HepG2 (cell line): ENCODE data around the gene KCTD8. TPM values are rescaled to one million over a fixed set of nuclear protein-coding genes. Genes with fewer than 3 reads are reported as not detected.

Experiments used
- ATAC-seq: fragments of 200-7000 bp; cut with Tn5 transposase; 3 replicates; pipeline ENCODE4 v1.9.1; 2020; ENCODE audit warnings: mild to moderate bottlenecking, moderate library complexity
- BruUV-seq: library from RNA; stranded (reverse); fragments of 400-500 nt; replicated peaks from 2 replicates; lab custom pipeline; 2021; lab: Mats Ljungman, UMichigan
- CTCF ChIA-PET: fragments of 300-600 bp; formaldehyde crosslinking; extraction: SDS; loops from one replicate; lab custom pipeline; 2021; ENCODE audit warnings: low total read pairs, inconsistent platforms, low intra/inter-chr PET ratio; lab: Yijun Ruan, JAX
- POLR2A ChIA-PET: fragments of 350-600 bp; sonication (Branson Sonifier 250); formaldehyde crosslinking; loops from one replicate; lab custom pipeline; 2020; ENCODE audit warnings: antibody characterized with exemption, inconsistent platforms; lab: Yijun Ruan, JAX
- DNase-seq: peaks from one replicate; pipeline ENCODE4 v3.0.0-alpha.2; 2015; ENCODE audit warnings: low spot score
- FAIRE-seq: peaks from 3 replicates; lab custom pipeline; 2011; peaks lifted over from hg19 to GRCh38; lab: Jason Lieb, UNC
- H2AFZ ChIP-seq: one replicate; pipeline ENCODE4 v1.6.1; 2011; ENCODE audit warnings: low read length, inconsistent platforms
- H3K27ac ChIP-seq: fragments of 300-600 bp; 3 replicates; pipeline ENCODE4 v1.8.0; 2011; ENCODE audit warnings: mixed run types, mild to moderate bottlenecking, mixed read lengths, low read length, inconsistent platforms; ENCODE audit not compliant: insufficient read depth; ENCODE audit errors: extremely low read length
- H3K27me3 ChIP-seq, 2 experiments: fragments of 200-600 bp in 1 of 2; 2 replicates in 1 of 2; 3 replicates in 1 of 2; pipeline versions ENCODE4 v1.6.0 to v1.8.0; 2011; ENCODE audit warnings: low read length in 2 of 2, mild to moderate bottlenecking in 2 of 2, moderate library complexity in 2 of 2, inconsistent platforms in 1 of 2; ENCODE audit not compliant: insufficient read depth in 2 of 2, control insufficient read depth in 1 of 2
- H3K36me3 ChIP-seq, 2 experiments: fragments of 200-600 bp in 1 of 2; replicated peaks in 1 of 2; 2 replicates in 1 of 2; 3 replicates in 1 of 2; pipeline versions ENCODE4 v1.5.1 to v1.8.0; 2011; ENCODE audit warnings: low read length in 2 of 2, inconsistent platforms in 1 of 2; ENCODE audit not compliant: insufficient read depth in 2 of 2, control insufficient read depth in 1 of 2
- H3K4me1 ChIP-seq: 2 replicates; pipeline ENCODE4 v1.5.1; 2012; ENCODE audit warnings: low read length, inconsistent platforms; ENCODE audit not compliant: insufficient read depth
- H3K4me2 ChIP-seq: 2 replicates; pipeline ENCODE4 v1.6.0; 2011; ENCODE audit warnings: low read depth, low read length, inconsistent platforms
- H3K4me3 ChIP-seq, 3 experiments: fragments of 200-600 bp in 1 of 3; sonication (generic), shearing (Covaris generic) in 1 of 3; replicated peaks in 1 of 3; 2 replicates each; pipeline ENCODE4 v1.5.1; 2011 to 2016; ENCODE audit warnings: low read length in 3 of 3, inconsistent platforms in 2 of 3, low read depth in 2 of 3, mild to moderate bottlenecking in 2 of 3, control low read depth in 1 of 3, mixed read lengths in 1 of 3; ENCODE audit not compliant: insufficient read depth in 1 of 3
- H3K79me2 ChIP-seq: one replicate; pipeline ENCODE4 v1.6.1; 2011; ENCODE audit warnings: low read length, inconsistent platforms; ENCODE audit not compliant: insufficient read depth
- H3K9ac ChIP-seq: 2 replicates; pipeline ENCODE4 v1.6.0; 2011; ENCODE audit warnings: mild to moderate bottlenecking, low read depth, low read length, inconsistent platforms; ENCODE audit not compliant: insufficient read depth
- H3K9me3 ChIP-seq: 2 replicates; pipeline ENCODE4 v1.5.1; 2012; ENCODE audit warnings: mild to moderate bottlenecking, low read length
- H4K20me1 ChIP-seq: 2 replicates; pipeline ENCODE4 v1.6.0; 2011; ENCODE audit warnings: inconsistent platforms, mild to moderate bottlenecking, low read length, moderate library complexity; ENCODE audit not compliant: insufficient read depth
- REST ChIP-seq, 2 experiments: IDR thresholded peaks; 2 replicates each; pipeline ENCODE4 v1.6.1; 2011 to 2012; ENCODE audit warnings: low read length in 2 of 2, borderline replicate concordance in 1 of 2, low read depth in 1 of 2, mild to moderate bottlenecking in 1 of 2, moderate library complexity in 1 of 2
- ZNF18 ChIP-seq: sonication (generic); formaldehyde crosslinking; IDR thresholded peaks from 2 replicates; pipeline ENCODE4 v1.8.0; 2022; ENCODE audit warnings: mild to moderate bottlenecking, missing genetic modification reagents; ENCODE audit not compliant: insufficient replicate concordance
- WGBS: methylation state at CpG from one replicate; pipeline ENCODE4 v1.1.6; 2017; ENCODE audit warnings: low lambda C conversion rate; 5-methylcytosine and 5-hydroxymethylcytosine counted together
- in situ Hi-C: cut with HindIII; loops from 2 replicates; pipeline ENCODE4 v1.10.0; 2017; ENCODE audit warnings: low pct_unique_long_range_greater_than_20kb; ENCODE audit not compliant: extremely low pct_ligation_motif_present
- intact Hi-C: fragments of 100-400 bp; cut with micrococcal nuclease; formaldehyde crosslinking; loops from one replicate; pipeline ENCODE4 v1.10.0; 2022; ENCODE audit not compliant: unreplicated experiment
- polyA plus RNA-seq, 8 experiments: library from polyadenylated mRNA; depleted of rRNA in 3 of 8; stranded (reverse) in 7 of 8; unstranded in 1 of 8; fragments of >200 nt; fragmentation: Illumina TruSeq in 4 of 8; extraction: Trizol in 4 of 8; gene quantifications; 2 replicates each; pipeline versions ENCODE4 v1.2.1 to v1.2.3, GENCODE V29; 2011 to 2016; ENCODE audit warnings: low read depth in 4 of 8, missing spikeins in 1 of 8, mixed read lengths in 1 of 8; ENCODE audit not compliant: insufficient read depth in 1 of 8
- total RNA-seq, 5 experiments: library from RNA; depleted of rRNA; stranded (reverse); fragments of >200 nt; fragmentation: Illumina TruSeq; extraction: Trizol; gene quantifications; 2 replicates each; pipeline ENCODE4 v1.2.3, GENCODE V29; 2016; ENCODE audit warnings: low read depth in 1 of 5

The KCTD8 gene
- total and polyA plus RNA-seq, 2 of the 13 experiments (the other 11 are each of a cell fraction or from before 2014, with no cell fraction given) = not detected

- Histone ChIP-seq H3K27ac (no peak overlapping the region), H3K36me3 (no peaks in the 10 kb centered on the region), H3K9ac (no peak overlapping the region), H2AFZ (no peak overlapping the region), H3K27me3 (no peaks in the 10 kb centered on the region), H3K4me3 (no peak overlapping the region), H3K4me1 (no peaks in the 10 kb centered on the region), H4K20me1 (no peaks in the 10 kb centered on the region), H3K9me3 (no peaks in the 10 kb centered on the region), H3K79me2 (no peaks in the 10 kb centered on the region), H3K4me2 (no peak overlapping the region)
- WGBS = 1% methylated on average over 3 of the region's 3 CpGs
- POLR2A ChIA-PET = no interaction called here
- in situ Hi-C loops (no loop called here), intact Hi-C loops (no loop called here)
- no peak for ATAC-seq
- no peak for FAIRE-seq
- CTCF ChIA-PET = no interaction called here
- no peak for DNase-seq
- BruUV-seq = no TSS peak
- TF ChIP-seq REST (IDR thresholded peaks at IDR 0.05; ENCODE audit: borderline replicate concordance in 1 of 2, low read depth in 1 of 2, low read length in 2 of 2) (peak in 1 of 2 experiments; percentile 81; a peak in 3 of 4 replicates), ZNF18 (CRISPR knock-in tag) (no peak)
Observed at GRCh38 chr4:44351069-44351468, 97.5 kb downstream of the KCTD8 start.
